Spleen (tissue), 11 donors: ENCODE measurements around the gene MYLK. TPM values are rescaled to one million over a fixed set of nuclear protein-coding genes. Genes with fewer than 3 reads are reported as not detected.
"Not testable (repeated sequence)": the region's sequence is repeated elsewhere in the genome, so short reads cannot be mapped to it uniquely, and the experiment has no call there.

Experiments used
- DNase-seq: peaks from one replicate; pipeline ENCODE4 v3.0.0-alpha.2; 2020
- H3K27ac ChIP-seq, 8 donors: fragments of 200-600 bp; sonication (generic) in 7 of 8; 1 replicate in 4 of 8; 2 replicates in 4 of 8; pipeline versions ENCODE4 v1.5.0 to v1.8.0; 2016 to 2021; ENCODE audit warnings: inconsistent platforms in 4 of 8, mild to moderate bottlenecking in 4 of 8, moderate library complexity in 1 of 8
- H3K27me3 ChIP-seq, 7 donors: fragments of 200-600 bp; sonication (generic) in 6 of 7; replicated peaks in 1 of 7; 1 replicate in 4 of 7; 2 replicates in 3 of 7; pipeline versions ENCODE4 v1.5.0 to v1.8.0; 2016 to 2021; ENCODE audit warnings: inconsistent platforms in 3 of 7, mild to moderate bottlenecking in 1 of 7
- H3K36me3 ChIP-seq, 6 donors: fragments of 200-600 bp; sonication (generic) in 5 of 6; 1 replicate in 4 of 6; 2 replicates in 2 of 6; pipeline versions ENCODE4 v1.5.0 to v1.8.0; 2016 to 2021; ENCODE audit warnings: inconsistent platforms in 2 of 6
- H3K4me1 ChIP-seq, 6 donors: fragments of 200-600 bp; sonication (generic) in 5 of 6; 1 replicate in 3 of 6; 2 replicates in 3 of 6; pipeline versions ENCODE4 v1.5.0 to v1.8.0; 2016 to 2021; ENCODE audit warnings: inconsistent platforms in 3 of 6
- H3K4me3 ChIP-seq, 8 donors: fragments of 200-600 bp; sonication (generic) in 7 of 8; 1 replicate in 4 of 8; 2 replicates in 4 of 8; pipeline versions ENCODE4 v1.5.0 to v1.8.0; 2016 to 2021; ENCODE audit warnings: inconsistent platforms in 4 of 8, mild to moderate bottlenecking in 4 of 8, moderate library complexity in 2 of 8
- H3K9me3 ChIP-seq, 8 donors: fragments of 200-600 bp; sonication (generic) in 7 of 8; 1 replicate in 4 of 8; 2 replicates in 4 of 8; pipeline versions ENCODE4 v1.5.0 to v1.8.0; 2016 to 2021; ENCODE audit warnings: inconsistent platforms in 4 of 8
- POLR2A ChIP-seq, 3 donors: fragments of 450-650 bp; IDR thresholded peaks; one replicate each; pipeline ENCODE4 v1.5.1; 2017; ENCODE audit warnings: antibody characterized with exemption in 3 of 3, mild to moderate bottlenecking in 1 of 3
- POLR2AphosphoS5 ChIP-seq, 3 donors: sonication (generic); formaldehyde crosslinking; IDR thresholded peaks; one replicate each; pipeline ENCODE4 v1.5.1; 2017; ENCODE audit warnings: antibody characterized with exemption in 3 of 3
- WGBS, 5 donors: extraction: QIAGEN DNeasy Blood & Tissue Kit in 3 of 5; methylation state at CpG; one replicate each; pipeline versions ENCODE4 v1.1.5 to v1.1.7; 2013 to 2018; 5-methylcytosine and 5-hydroxymethylcytosine counted together
- intact Hi-C: fragments of 100-400 bp; cut with DNase I; formaldehyde crosslinking; loops from one replicate; pipeline ENCODE4 v1.15.0; 2023; ENCODE audit warnings: low total_unique reads
- polyA plus RNA-seq, 3 donors: library from polyadenylated mRNA; stranded (reverse); fragments of 200-250 nt; gene quantifications; one replicate each; pipeline ENCODE4 v1.2.1, GENCODE V29; 2013
- total RNA-seq, 7 donors: library from RNA; depleted of rRNA in 3 of 7; stranded (reverse); fragments of >200 nt in 3 of 7; fragmentation: NEBNext Ultra II Directional in 4 of 7; extraction: Animal tissue kit (Norgen Biotek cat#: 25700) in 4 of 7; gene quantifications; one replicate each; pipeline versions ENCODE4 v1.1.0 to v1.2.1, GENCODE V29; 2016 to 2021
- TF ChIP-seq, protein P1 (sequence below), 11 experiments: fragments of 200-600 bp in 7 of 11; fragments of 450-650 bp in 4 of 11; sonication (generic) in 4 of 11; IDR thresholded peaks in 8 of 11; conservative IDR thresholded peaks in 3 of 11; 1 replicate in 7 of 11; 2 replicates in 4 of 11; pipeline versions ENCODE4 v1.4.0 to v1.8.0; 2016 to 2021; ENCODE audit warnings: antibody characterized with exemption in 11 of 11, inconsistent platforms in 4 of 11, mild to moderate bottlenecking in 1 of 11
- donor health status: healthy with polysubstance abuse.
- donor health status: DM: no; HTN: no; CAD: no; lungs with moderate emphysema.
- donor health status: DM: no; HTN: no; CAD: no.
- donor health status: Bipolar disorder and iron deficiency.
- donor health status: healthy.
- donor health status: DM: no; HTN: no; CAD: no.
- donor health status: DM: yes; HTN: yes; CAD: no.

The MYLK gene
- total and polyA plus RNA-seq, 10 donors, result 11.1 to 343 (median 154) TPM

DNA sequence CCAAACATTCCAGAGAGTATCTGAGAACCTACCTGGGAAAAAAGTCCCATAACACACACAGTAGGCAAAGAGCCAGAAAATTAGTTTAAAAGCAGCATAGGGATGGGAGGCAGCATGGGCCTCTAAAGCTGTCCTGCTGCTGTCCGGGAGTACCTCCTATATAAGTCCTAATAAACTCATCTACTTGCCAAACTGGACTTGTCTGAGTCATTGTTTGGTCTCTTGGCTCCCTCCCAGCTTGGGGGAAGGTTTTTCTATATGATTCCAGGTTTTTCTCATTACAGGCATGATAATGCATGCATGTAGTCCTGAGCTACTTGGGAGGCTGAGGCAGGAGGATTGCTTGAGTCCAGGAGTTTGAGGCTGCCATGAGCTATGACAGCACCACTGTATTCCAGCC, 281.8 kb downstream of the MYLK start:
- intact Hi-C loops, result no loop called here
- 94 to 100% (median 100%) methylated on average over 1 of the region's 1 CpG for WGBS, 5 donors
- H3K27ac ChIP-seq, result no peak overlapping the region

DNA sequence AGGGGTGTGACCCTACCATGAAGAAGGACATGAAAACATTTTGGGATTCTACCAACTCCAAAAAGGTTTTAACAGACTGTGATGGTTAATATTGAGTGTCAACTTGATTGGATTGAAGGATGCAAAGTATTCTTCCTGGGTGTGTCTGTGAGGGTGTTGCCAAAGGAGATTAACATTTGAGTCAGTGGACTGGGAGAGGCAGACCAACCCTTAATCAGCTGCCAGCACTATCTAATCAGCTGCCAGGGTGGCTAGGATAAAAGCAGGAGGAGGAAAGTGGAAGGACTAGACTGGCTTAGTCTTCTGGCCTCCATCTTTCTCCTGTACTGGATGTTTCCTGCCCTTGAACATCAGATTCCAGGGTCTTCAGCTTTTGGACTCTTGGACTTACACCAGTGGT, 283.3 kb downstream of the MYLK start:
- H3K4me1 ChIP-seq, H3K27me3 ChIP-seq, H3K4me3 ChIP-seq, DNase-seq, H3K27ac ChIP-seq, intact Hi-C loops, H3K9me3 ChIP-seq: not testable (repeated sequence)
- peaks cover 0 to 14% (median 0%) of the 10 kb centered on the region in 6 donors for H3K36me3 ChIP-seq

More for the DNA sequence above, 281.8 kb downstream of the MYLK start:
- Histone ChIP-seq H3K36me3 (peaks cover 0 to 14% (median 0%) of the 10 kb centered on the region in 6 donors), H3K4me1 (no peaks in the 10 kb centered on the region), H3K4me3 (no peak overlapping the region), H3K9me3 (no peaks in the 10 kb centered on the region), H3K27me3 (no peaks in the 10 kb centered on the region)
- TF ChIP-seq POLR2AphosphoS5 (IDR thresholded peaks at IDR 0.05), result no peak
- TF ChIP-seq, protein P1, sequence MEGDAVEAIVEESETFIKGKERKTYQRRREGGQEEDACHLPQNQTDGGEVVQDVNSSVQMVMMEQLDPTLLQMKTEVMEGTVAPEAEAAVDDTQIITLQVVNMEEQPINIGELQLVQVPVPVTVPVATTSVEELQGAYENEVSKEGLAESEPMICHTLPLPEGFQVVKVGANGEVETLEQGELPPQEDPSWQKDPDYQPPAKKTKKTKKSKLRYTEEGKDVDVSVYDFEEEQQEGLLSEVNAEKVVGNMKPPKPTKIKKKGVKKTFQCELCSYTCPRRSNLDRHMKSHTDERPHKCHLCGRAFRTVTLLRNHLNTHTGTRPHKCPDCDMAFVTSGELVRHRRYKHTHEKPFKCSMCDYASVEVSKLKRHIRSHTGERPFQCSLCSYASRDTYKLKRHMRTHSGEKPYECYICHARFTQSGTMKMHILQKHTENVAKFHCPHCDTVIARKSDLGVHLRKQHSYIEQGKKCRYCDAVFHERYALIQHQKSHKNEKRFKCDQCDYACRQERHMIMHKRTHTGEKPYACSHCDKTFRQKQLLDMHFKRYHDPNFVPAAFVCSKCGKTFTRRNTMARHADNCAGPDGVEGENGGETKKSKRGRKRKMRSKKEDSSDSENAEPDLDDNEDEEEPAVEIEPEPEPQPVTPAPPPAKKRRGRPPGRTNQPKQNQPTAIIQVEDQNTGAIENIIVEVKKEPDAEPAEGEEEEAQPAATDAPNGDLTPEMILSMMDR (IDR thresholded peaks at IDR 0.05 in 8 of 11, conservative IDR thresholded peaks at IDR 0.05 in 3 of 11), result no peak
- TF ChIP-seq POLR2A (IDR thresholded peaks at IDR 0.05), result no peak
- no peak for DNase-seq

DNA sequence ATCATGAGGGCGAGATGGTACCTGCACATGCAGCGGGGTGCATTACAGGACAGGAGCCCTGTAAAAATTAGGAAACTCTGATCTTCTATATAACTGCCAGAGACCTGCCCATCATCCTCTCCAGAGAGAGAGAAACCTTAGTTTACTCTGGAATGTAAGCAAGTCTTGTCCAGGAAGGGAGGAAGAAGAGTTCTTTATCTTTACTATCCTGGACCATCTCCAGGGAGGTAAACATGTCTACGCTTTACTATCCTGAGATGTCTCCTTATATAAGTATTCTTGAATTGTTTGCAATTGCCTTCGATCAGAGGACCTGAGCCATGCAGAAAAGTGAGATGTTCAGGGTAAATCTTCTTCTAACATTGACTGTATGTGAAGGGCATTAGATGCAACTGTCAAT, 286.6 kb downstream of the MYLK start:
- intact Hi-C loops, result no loop called here
- Histone ChIP-seq H3K36me3 (peaks cover 0 to 14% (median 0%) of the 10 kb centered on the region in 6 donors), H3K27ac (no peak overlapping the region), H3K9me3 (peaks cover 0 to under 1% (median 0%) of the 10 kb centered on the region in 8 donors), H3K27me3 (no peaks in the 10 kb centered on the region), H3K4me3 (no peak overlapping the region), H3K4me1 (no peaks in the 10 kb centered on the region)
- DNase-seq, result no peak
- TF ChIP-seq POLR2A (IDR thresholded peaks at IDR 0.05) (no peak), POLR2AphosphoS5 (IDR thresholded peaks at IDR 0.05) (no peak)
- TF ChIP-seq, protein P1 (IDR thresholded peaks at IDR 0.05 in 8 of 11, conservative IDR thresholded peaks at IDR 0.05 in 3 of 11), result no peak
- WGBS, 5 donors, result 94 to 99% (median 96%) methylated on average over 4 of the region's 4 CpGs

DNA sequence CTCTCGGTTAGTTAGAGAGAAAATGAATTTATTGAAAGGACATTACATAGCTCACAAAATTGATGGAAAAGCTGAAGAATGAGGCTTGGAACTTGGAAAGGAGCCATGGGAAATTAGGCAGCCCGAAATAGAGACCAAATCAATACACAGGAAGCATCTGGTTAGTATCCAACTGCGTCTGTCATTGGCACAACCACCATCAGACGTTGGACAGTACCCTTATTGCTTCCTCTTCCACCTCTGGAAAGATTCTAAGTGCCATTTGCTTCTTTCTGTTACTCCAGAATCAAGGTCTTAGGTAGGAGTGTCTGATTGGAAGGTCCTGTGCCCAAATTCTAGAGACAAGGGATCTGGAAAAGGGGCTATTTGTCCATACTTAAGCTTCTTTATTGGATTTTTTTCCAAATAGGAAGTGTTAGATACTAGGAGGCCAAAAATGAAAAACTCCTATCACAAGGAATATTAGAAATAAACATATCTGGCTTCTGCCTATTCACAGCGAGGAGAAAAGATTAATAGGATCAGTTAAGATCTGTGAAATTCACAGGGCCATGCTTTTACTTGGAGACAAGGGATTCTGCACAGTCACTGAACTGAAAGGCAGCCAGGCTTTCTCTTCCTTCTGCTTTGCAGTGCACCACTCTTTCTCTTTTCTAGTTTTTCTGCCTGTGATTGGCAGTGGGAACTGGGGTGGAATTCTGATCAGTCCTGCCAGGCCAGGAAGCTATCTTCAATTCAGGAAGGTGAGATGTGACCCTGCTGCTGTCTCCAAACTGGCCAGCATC, 288.5 kb downstream of the MYLK start:
- H3K4me1 ChIP-seq, result no peaks in the 10 kb centered on the region
- H3K9me3 ChIP-seq, result peaks cover 3 to 20% (median 14%) of the 10 kb centered on the region in 8 donors
- no peak overlapping the region for H3K27ac ChIP-seq
- no peak overlapping the region for H3K4me3 ChIP-seq
- intact Hi-C loops, result no loop called here
- H3K27me3 ChIP-seq, result no peaks in the 10 kb centered on the region
- H3K36me3 ChIP-seq, result peaks cover 0 to 23% (median 2%) of the 10 kb centered on the region in 6 donors
- TF ChIP-seq POLR2A (IDR thresholded peaks at IDR 0.05) (no peak), POLR2AphosphoS5 (IDR thresholded peaks at IDR 0.05) (no peak)
- TF ChIP-seq, protein P1 (IDR thresholded peaks at IDR 0.05 in 8 of 11, conservative IDR thresholded peaks at IDR 0.05 in 3 of 11), result no peak
- 40 to 55% (median 48%) methylated on average over 5 of the region's 5 CpGs for WGBS, 5 donors
- no peak for DNase-seq
